Mucosa of rectum (tissue), 2 donors: ENCODE measurements around the gene KTN1.

Experiments used
- H3K27ac ChIP-seq, 2 donors: one replicate each; pipeline ENCODE4 v1.7.0; 2013; ENCODE audit warnings: inconsistent platforms in 2 of 2, low read depth in 2 of 2, low read length in 2 of 2
- H3K27me3 ChIP-seq, 2 donors: one replicate each; pipeline ENCODE4 v1.7.0; 2013; ENCODE audit warnings: low read length in 2 of 2; ENCODE audit not compliant: control insufficient read depth in 2 of 2, insufficient read depth in 2 of 2
- H3K36me3 ChIP-seq, 2 donors: one replicate each; pipeline ENCODE4 v1.7.0; 2013; ENCODE audit warnings: low read length in 2 of 2; ENCODE audit not compliant: control insufficient read depth in 2 of 2, insufficient read depth in 2 of 2
- H3K4me1 ChIP-seq, 2 donors: one replicate each; pipeline ENCODE4 v1.7.0; 2013; ENCODE audit warnings: low read length in 2 of 2, mild to moderate bottlenecking in 1 of 2; ENCODE audit not compliant: control insufficient read depth in 2 of 2, insufficient read depth in 2 of 2
- H3K4me3 ChIP-seq, 2 donors: one replicate each; pipeline ENCODE4 v1.7.0; 2013; ENCODE audit warnings: low read length in 2 of 2
- H3K9ac ChIP-seq, 2 donors: one replicate each; pipeline ENCODE4 v1.7.0; 2013; ENCODE audit warnings: low read length in 2 of 2, low read depth in 1 of 2, mild to moderate bottlenecking in 1 of 2
- H3K9me3 ChIP-seq, 2 donors: one replicate each; pipeline ENCODE4 v1.7.0; 2013; ENCODE audit warnings: low read length in 2 of 2; ENCODE audit not compliant: control insufficient read depth in 2 of 2
- donor health status: healthy.
- donor health status: Normal muscosa, but diverticular disease.

The KTN1 gene

GRCh38 chr14:55693904-55694303 is 113.9 kb downstream of the KTN1 start:
- no peak overlapping the region for H3K4me3 ChIP-seq
- peaks cover 19 to 26% of the 10 kb centered on the region in 2 donors for H3K4me1 ChIP-seq
- no peak overlapping the region for H3K27ac ChIP-seq
- no peak overlapping the region for H3K9ac ChIP-seq
- H3K36me3 ChIP-seq: no peaks in the 10 kb centered on the region
- no peaks in the 10 kb centered on the region for H3K27me3 ChIP-seq
- H3K9me3 ChIP-seq: no peaks in the 10 kb centered on the region

- no peaks in the 10 kb centered on the region for H3K27me3 ChIP-seq
- H3K4me1 ChIP-seq: peaks cover 19 to 26% of the 10 kb centered on the region in 2 donors
- peak overlapping the region in 1 of 2 donors; percentile 38 for H3K9ac ChIP-seq
- H3K4me3 ChIP-seq: peak overlapping the region; percentile 44 to 55
- no peaks in the 10 kb centered on the region for H3K9me3 ChIP-seq
- H3K27ac ChIP-seq: peak overlapping the region; percentile 88 to 90
- H3K36me3 ChIP-seq: no peaks in the 10 kb centered on the region
Measured at GRCh38 chr14:55697414-55697861, 117.4 kb downstream of the KTN1 start.

- H3K36me3 ChIP-seq: no peaks in the 10 kb centered on the region
- no peaks in the 10 kb centered on the region for H3K27me3 ChIP-seq
- peak overlapping the region; percentile 44 to 55 for H3K4me3 ChIP-seq
- H3K4me1 ChIP-seq: peaks cover 19 to 26% of the 10 kb centered on the region in 2 donors
- H3K9me3 ChIP-seq: no peaks in the 10 kb centered on the region
- peak overlapping the region; percentile 88 to 90 for H3K27ac ChIP-seq
- H3K9ac ChIP-seq: peak overlapping the region in 1 of 2 donors; percentile 38
Measured at GRCh38 chr14:55698051-55698450, 118.0 kb downstream of the KTN1 start.

GRCh38 chr14:55699131-55700057 is 119.4 kb downstream of the KTN1 start:
- no peak overlapping the region for H3K4me3 ChIP-seq
- H3K4me1 ChIP-seq: peaks cover 19 to 26% of the 10 kb centered on the region in 2 donors
- no peak overlapping the region for H3K9ac ChIP-seq
- no peaks in the 10 kb centered on the region for H3K9me3 ChIP-seq
- no peaks in the 10 kb centered on the region for H3K27me3 ChIP-seq
- H3K27ac ChIP-seq: no peak overlapping the region
- no peaks in the 10 kb centered on the region for H3K36me3 ChIP-seq

- H3K9me3 ChIP-seq: no peaks in the 10 kb centered on the region
- H3K27ac ChIP-seq: no peak overlapping the region
- H3K36me3 ChIP-seq: no peaks in the 10 kb centered on the region
- H3K9ac ChIP-seq: no peak overlapping the region
- no peak overlapping the region for H3K4me3 ChIP-seq
- H3K27me3 ChIP-seq: no peaks in the 10 kb centered on the region
- H3K4me1 ChIP-seq: peaks cover 9 to 14% of the 10 kb centered on the region in 2 donors
Measured at GRCh38 chr14:55701638-55702037, 121.6 kb downstream of the KTN1 start.

- H3K4me1 ChIP-seq: peaks cover 6% of the 10 kb centered on the region in 2 donors
- no peak overlapping the region for H3K9ac ChIP-seq
- no peaks in the 10 kb centered on the region for H3K27me3 ChIP-seq
- no peaks in the 10 kb centered on the region for H3K9me3 ChIP-seq
- no peak overlapping the region for H3K27ac ChIP-seq
- no peaks in the 10 kb centered on the region for H3K36me3 ChIP-seq
- H3K4me3 ChIP-seq: no peak overlapping the region
Measured at GRCh38 chr14:55702511-55702910, 122.5 kb downstream of the KTN1 start.

- H3K36me3 ChIP-seq: no peaks in the 10 kb centered on the region
- H3K9ac ChIP-seq: no peak overlapping the region
- H3K4me1 ChIP-seq: no peaks in the 10 kb centered on the region
- no peak overlapping the region for H3K27ac ChIP-seq
- no peaks in the 10 kb centered on the region for H3K9me3 ChIP-seq
- H3K4me3 ChIP-seq: no peak overlapping the region
- no peaks in the 10 kb centered on the region for H3K27me3 ChIP-seq
Measured at GRCh38 chr14:55704654-55705053, 124.6 kb downstream of the KTN1 start.

- Histone ChIP-seq H3K9ac (no peak overlapping the region), H3K9me3 (no peaks in the 10 kb centered on the region), H3K4me3 (no peak overlapping the region), H3K27ac (no peak overlapping the region), H3K4me1 (no peaks in the 10 kb centered on the region), H3K36me3 (no peaks in the 10 kb centered on the region), H3K27me3 (no peaks in the 10 kb centered on the region)
Measured at GRCh38 chr14:55705651-55706364, 125.8 kb downstream of the KTN1 start.

- no peaks in the 10 kb centered on the region for H3K9me3 ChIP-seq
- H3K9ac ChIP-seq: no peak overlapping the region
- no peak overlapping the region for H3K27ac ChIP-seq
- no peaks in the 10 kb centered on the region for H3K4me1 ChIP-seq
- H3K4me3 ChIP-seq: no peak overlapping the region
- H3K36me3 ChIP-seq: no peaks in the 10 kb centered on the region
- H3K27me3 ChIP-seq: no peaks in the 10 kb centered on the region
Measured at GRCh38 chr14:55706365-55706684, 126.3 kb downstream of the KTN1 start.

GRCh38 chr14:55706893-55707292 is 126.9 kb downstream of the KTN1 start:
- Histone ChIP-seq H3K9me3 (no peaks in the 10 kb centered on the region), H3K9ac (no peak overlapping the region), H3K27ac (no peak overlapping the region), H3K36me3 (no peaks in the 10 kb centered on the region), H3K4me3 (no peak overlapping the region), H3K4me1 (no peaks in the 10 kb centered on the region), H3K27me3 (no peaks in the 10 kb centered on the region)
